CD4-positive, alpha-beta T cell treated with Interleukin-4 for 4 hours (primary cell): ENCODE results near the gene PJA2.

Experiments
- DNase-seq: peaks from one replicate; pipeline ENCODE4 v3.0.0-alpha.2; 2020

PJA2 gene

GRCh38 chr5:109407913-109408312 is 1.9 kb downstream of the PJA2 start:
- no peak for DNase-seq

- DNase-seq, result no peak
These were observed 3.1 kb downstream of the PJA2 start for GRCh38 chr5:109406719-109407118.

- no peak for DNase-seq
These were observed 5.3 kb downstream of the PJA2 start for GRCh38 chr5:109404428-109404960.

- DNase-seq, result no peak
These were observed 6.3 kb downstream of the PJA2 start for GRCh38 chr5:109403469-109403868.

GRCh38 chr5:109399092-109399759 is 10.5 kb downstream of the PJA2 start:
- DNase-seq, result no peak

- DNase-seq, result no peak
These were observed 12.8 kb downstream of the PJA2 start for GRCh38 chr5:109396965-109397364.

- no peak for DNase-seq
These were observed 15.0 kb downstream of the PJA2 start for GRCh38 chr5:109394806-109395205.

GRCh38 chr5:109390188-109390587 is 19.6 kb downstream of the PJA2 start:
- DNase-seq, result no peak

- DNase-seq, result no peak
These were observed 21.4 kb downstream of the PJA2 start for GRCh38 chr5:109388407-109388806.

GRCh38 chr5:109387408-109387974 is 22.3 kb downstream of the PJA2 start:
- no peak for DNase-seq

GRCh38 chr5:109378095-109378494 is 31.7 kb downstream of the PJA2 start:
- DNase-seq, result no peak

GRCh38 chr5:109374625-109375024 is 35.1 kb downstream of the PJA2 start:
- peak; percentile 10 for DNase-seq

- no peak for DNase-seq
These were observed 35.8 kb downstream of the PJA2 start for GRCh38 chr5:109373932-109374331.

GRCh38 chr5:109370343-109370742 is 39.4 kb downstream of the PJA2 start:
- no peak for DNase-seq

- no peak for DNase-seq
These were observed 44.1 kb downstream of the PJA2 start for GRCh38 chr5:109365653-109366052.

- DNase-seq, result no peak
These were observed 44.8 kb downstream of the PJA2 start for GRCh38 chr5:109364977-109365376.

GRCh38 chr5:109359642-109360041 is 50.1 kb downstream of the PJA2 start:
- no peak for DNase-seq

GRCh38 chr5:109357807-109358206 is 52.0 kb downstream of the PJA2 start:
- DNase-seq, result no peak

GRCh38 chr5:109354761-109355160 is 55.0 kb downstream of the PJA2 start:
- no peak for DNase-seq

- no peak for DNase-seq
These were observed 57.5 kb downstream of the PJA2 start for GRCh38 chr5:109351988-109352864.

- no peak for DNase-seq
These were observed 59.1 kb downstream of the PJA2 start for GRCh38 chr5:109350537-109351270.

GRCh38 chr5:109349388-109349787 is 60.4 kb downstream of the PJA2 start:
- no peak for DNase-seq
